OCI-LY3 (cell line): ENCODE data around the gene ANAPC15.

Experiments
- H2AFZ ChIP-seq: fragments of 200-600, 300-600 bp; shearing (Covaris generic); 2 replicates; pipeline ENCODE4 v1.6.0; 2014; ENCODE audit warnings: antibody characterized with exemption, low read depth, low read length
- H3K27ac ChIP-seq: fragments of 200-600, 300-600 bp; sonication (generic); 2 replicates; pipeline ENCODE4 v1.5.1; 2014; ENCODE audit warnings: mild to moderate bottlenecking, low read length, moderate library complexity, mixed read lengths
- H3K27me3 ChIP-seq: fragments of 200-600, 300-600 bp; sonication (generic); 2 replicates; pipeline ENCODE4 v1.6.1; 2014; ENCODE audit warnings: low read depth, low read length, mixed read lengths
- H3K36me3 ChIP-seq: fragments of 200-600, 300-600 bp; sonication (generic); replicated peaks from 2 replicates; pipeline ENCODE3; 2014; ENCODE audit warnings: low read depth, low read length, mixed read lengths
- H3K4me1 ChIP-seq: fragments of 300-600, 200-600 bp; sonication (generic); 2 replicates; pipeline ENCODE4 v1.6.1; 2014; ENCODE audit warnings: low read length, mixed read lengths
- H3K4me2 ChIP-seq: fragments of 200-600, 300-600 bp; sonication (generic); 2 replicates; pipeline ENCODE4 v1.6.1; 2014; ENCODE audit warnings: low read length, mixed read lengths
- H3K4me3 ChIP-seq: fragments of 300-600, 200-600 bp; sonication (generic); 2 replicates; pipeline ENCODE4 v1.5.1; 2014; ENCODE audit warnings: antibody characterized with exemption, mild to moderate bottlenecking, low read length, moderate library complexity
- H3K79me2 ChIP-seq: fragments of 300-600, 200-600 bp; shearing (Covaris generic); 2 replicates; pipeline ENCODE4 v1.6.1; 2014; ENCODE audit warnings: mild to moderate bottlenecking, low read length, mixed read lengths
- H3K9ac ChIP-seq: fragments of 300-600, 200-600 bp; shearing (Covaris generic); 2 replicates; pipeline ENCODE4 v1.6.0; 2014; ENCODE audit warnings: mild to moderate bottlenecking, low read length, moderate library complexity
- H3K9me3 ChIP-seq: fragments of 200-600, 300-600 bp; shearing (Covaris generic); 2 replicates; pipeline ENCODE4 v1.6.1; 2014; ENCODE audit warnings: low read length, mixed read lengths; ENCODE audit not compliant: insufficient read depth
- H4K20me1 ChIP-seq: fragments of 200-600, 300-600 bp; sonication (generic); 2 replicates; pipeline ENCODE4 v1.6.1; 2016; ENCODE audit warnings: low read length, mixed read lengths; ENCODE audit not compliant: insufficient read depth
- EZH2phosphoT487 ChIP-seq: fragments of 200-600 bp; shearing (Covaris generic); IDR thresholded peaks from 2 replicates; pipeline ENCODE4 v1.6.1; 2018; ENCODE audit warnings: antibody characterized with exemption, mixed run types, low read depth
- TF ChIP-seq, protein P1 (sequence below): fragments of 200-600, 300-600 bp; sonication (generic); IDR thresholded peaks from 2 replicates; pipeline ENCODE4 v1.5.1; 2014; ENCODE audit warnings: antibody characterized with exemption, low read length, low read depth

Gene ANAPC15

DNA sequence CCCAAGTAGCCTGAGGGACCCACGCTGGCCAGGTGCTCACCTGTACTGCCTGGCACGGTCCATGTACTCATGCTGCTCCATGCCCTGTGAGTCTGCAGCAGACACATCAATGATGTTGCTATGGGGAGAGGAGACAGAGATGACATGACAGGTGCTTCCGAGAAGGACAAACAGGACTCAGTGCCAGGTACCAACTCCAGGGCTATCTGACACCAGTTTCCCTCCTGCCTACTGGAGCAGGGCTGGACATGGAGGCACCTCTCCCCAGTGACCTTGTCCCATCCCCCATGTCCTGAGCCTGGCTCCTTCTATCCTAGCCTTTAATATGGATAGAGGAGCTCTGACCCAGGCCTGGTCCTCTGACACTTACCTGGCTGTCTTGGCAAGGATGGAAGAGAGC lies 13.8 kb downstream of the ANAPC15 start:
- Histone ChIP-seq H3K9me3 (no peaks in the 10 kb centered on the region), H3K79me2 (peaks cover 39% of the 10 kb centered on the region), H3K9ac (no peak overlapping the region), H3K27ac (no peak overlapping the region), H3K36me3 (peaks cover 42% of the 10 kb centered on the region), H4K20me1 (no peaks in the 10 kb centered on the region), H3K4me3 (no peak overlapping the region), H2AFZ (no peak overlapping the region), H3K4me1 (peaks cover 17% of the 10 kb centered on the region), H3K27me3 (no peaks in the 10 kb centered on the region), H3K4me2 (no peak overlapping the region)
- TF ChIP-seq, protein P1, sequence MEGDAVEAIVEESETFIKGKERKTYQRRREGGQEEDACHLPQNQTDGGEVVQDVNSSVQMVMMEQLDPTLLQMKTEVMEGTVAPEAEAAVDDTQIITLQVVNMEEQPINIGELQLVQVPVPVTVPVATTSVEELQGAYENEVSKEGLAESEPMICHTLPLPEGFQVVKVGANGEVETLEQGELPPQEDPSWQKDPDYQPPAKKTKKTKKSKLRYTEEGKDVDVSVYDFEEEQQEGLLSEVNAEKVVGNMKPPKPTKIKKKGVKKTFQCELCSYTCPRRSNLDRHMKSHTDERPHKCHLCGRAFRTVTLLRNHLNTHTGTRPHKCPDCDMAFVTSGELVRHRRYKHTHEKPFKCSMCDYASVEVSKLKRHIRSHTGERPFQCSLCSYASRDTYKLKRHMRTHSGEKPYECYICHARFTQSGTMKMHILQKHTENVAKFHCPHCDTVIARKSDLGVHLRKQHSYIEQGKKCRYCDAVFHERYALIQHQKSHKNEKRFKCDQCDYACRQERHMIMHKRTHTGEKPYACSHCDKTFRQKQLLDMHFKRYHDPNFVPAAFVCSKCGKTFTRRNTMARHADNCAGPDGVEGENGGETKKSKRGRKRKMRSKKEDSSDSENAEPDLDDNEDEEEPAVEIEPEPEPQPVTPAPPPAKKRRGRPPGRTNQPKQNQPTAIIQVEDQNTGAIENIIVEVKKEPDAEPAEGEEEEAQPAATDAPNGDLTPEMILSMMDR = no peak
- no peak for TF ChIP-seq EZH2phosphoT487

DNA sequence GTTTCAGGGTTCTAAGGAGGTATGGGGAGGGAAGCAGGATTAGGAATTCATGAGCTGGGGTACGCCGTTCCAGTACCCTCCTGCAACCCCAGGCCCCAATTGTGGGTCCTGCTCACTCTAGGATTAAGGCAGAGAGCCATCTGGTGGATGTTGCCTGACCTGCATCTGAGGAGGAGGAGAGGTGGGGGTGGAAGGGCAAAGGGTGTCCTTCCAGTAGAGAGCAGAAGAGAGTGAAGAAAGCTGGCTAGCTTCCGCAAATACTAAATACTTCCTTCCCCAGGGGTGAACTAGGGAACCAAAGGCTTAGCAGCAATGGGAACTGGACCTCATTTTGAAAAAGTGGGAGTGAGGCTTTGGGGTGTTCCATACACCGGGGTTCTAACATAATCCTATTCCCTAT lies 21.2 kb downstream of the ANAPC15 start:
- H3K27ac ChIP-seq = 0 out of 2 replicates have a peak overlapping the region, but pooled peaks have one; percentile 7

DNA sequence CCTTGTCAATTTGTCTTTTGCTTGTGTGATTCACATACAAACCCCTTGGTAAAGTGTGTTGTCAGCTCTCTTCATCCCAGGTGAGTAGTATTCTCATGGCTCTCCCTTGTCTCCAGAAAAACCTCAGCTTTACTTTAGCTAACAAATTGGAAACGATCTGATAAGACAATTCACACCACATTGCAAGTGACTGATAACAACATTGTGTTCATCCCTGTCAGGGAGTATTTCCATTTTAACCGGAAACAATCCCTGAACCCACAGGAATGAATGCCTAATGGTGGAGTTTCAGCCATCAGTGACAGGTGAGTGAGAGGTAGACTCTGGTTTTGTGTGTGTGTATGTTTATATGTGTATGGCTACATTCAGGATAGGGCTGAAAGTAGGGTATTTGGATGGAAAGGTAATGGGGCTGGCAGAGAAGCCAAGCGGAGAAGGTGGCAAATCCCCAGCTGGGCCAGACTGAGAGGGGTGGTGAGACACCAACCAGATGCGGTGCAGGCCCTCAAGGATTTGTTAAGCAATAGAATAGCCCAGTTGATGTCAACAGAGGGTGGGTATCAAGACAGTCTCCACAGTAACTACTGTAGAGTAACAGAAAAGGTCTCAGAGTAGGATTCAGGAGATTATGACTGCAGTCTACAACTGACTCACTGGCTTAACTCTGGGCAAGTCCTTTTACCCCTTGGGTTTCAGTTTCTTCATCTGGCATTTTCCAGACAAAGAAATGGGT lies 24.3 kb downstream of the ANAPC15 start:
- Histone ChIP-seq H3K9me3 (no peaks in the 10 kb centered on the region), H3K9ac (no peak overlapping the region), H4K20me1 (no peaks in the 10 kb centered on the region), H3K4me3 (no peak overlapping the region), H2AFZ (no peak overlapping the region), H3K79me2 (no peaks in the 10 kb centered on the region), H3K27ac (no peak overlapping the region), H3K27me3 (no peaks in the 10 kb centered on the region), H3K4me2 (no peak overlapping the region), H3K4me1 (peaks cover 4% of the 10 kb centered on the region; the same call in 1 of the 2 replicates), H3K36me3 (peaks cover 18% of the 10 kb centered on the region)
- TF ChIP-seq, protein P1 = no peak
- no peak for TF ChIP-seq EZH2phosphoT487

More for the DNA sequence above, 21.2 kb downstream of the ANAPC15 start:
- H3K9me3 ChIP-seq = no peaks in the 10 kb centered on the region
- no peaks in the 10 kb centered on the region for H4K20me1 ChIP-seq
- no peak overlapping the region for H3K9ac ChIP-seq
- TF ChIP-seq EZH2phosphoT487 = no peak
- TF ChIP-seq, protein P1 = peak; percentile 96
- H3K4me2 ChIP-seq = no peak overlapping the region
- no peaks in the 10 kb centered on the region for H3K27me3 ChIP-seq
- no peak overlapping the region for H3K4me3 ChIP-seq
- H3K79me2 ChIP-seq = no peaks in the 10 kb centered on the region
- H3K36me3 ChIP-seq = peaks cover 34% of the 10 kb centered on the region
- peaks cover 4% of the 10 kb centered on the region; the same call in 1 of the 2 replicates for H3K4me1 ChIP-seq
- H2AFZ ChIP-seq = no peak overlapping the region

DNA sequence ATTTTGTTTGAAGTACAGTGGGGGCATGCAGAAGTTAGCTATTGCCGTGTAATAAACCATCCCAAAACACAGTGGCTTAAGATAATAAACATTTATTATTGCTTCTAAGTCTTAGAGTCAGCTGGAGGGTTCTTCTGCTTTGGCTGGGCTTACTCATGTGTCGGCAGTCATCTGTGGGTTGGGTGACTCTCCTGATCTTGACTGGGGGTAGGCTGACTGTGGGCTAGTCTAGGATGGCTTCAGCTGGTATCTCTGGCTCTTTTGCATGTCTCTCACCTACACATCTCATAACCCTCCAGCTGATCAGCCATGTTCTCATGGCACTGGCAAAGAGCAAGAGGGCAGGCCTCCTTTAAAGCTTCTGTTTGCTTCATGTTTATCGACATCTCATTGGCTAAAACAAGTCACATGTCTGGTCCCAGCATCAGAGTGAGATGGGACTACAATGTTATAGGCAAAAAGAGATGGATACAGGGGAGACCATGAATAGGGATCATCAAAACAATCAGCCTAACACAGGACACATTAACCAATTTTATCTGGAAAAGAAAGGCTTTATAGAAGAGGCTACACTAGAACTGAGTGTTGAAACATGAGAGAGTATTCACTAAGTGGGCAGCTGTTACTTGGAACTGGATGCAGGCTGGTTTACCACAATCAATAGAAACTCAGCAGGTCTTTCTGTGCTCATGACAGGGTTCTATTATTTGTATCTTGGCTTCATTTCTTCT lies 26.7 kb downstream of the ANAPC15 start:
- no peaks in the 10 kb centered on the region for H3K27me3 ChIP-seq
- H3K36me3 ChIP-seq = peaks cover 18% of the 10 kb centered on the region
- no peak overlapping the region for H3K27ac ChIP-seq
- peaks cover 10% of the 10 kb centered on the region for H3K4me1 ChIP-seq
- H3K4me3 ChIP-seq = no peak overlapping the region
- no peak overlapping the region for H3K9ac ChIP-seq
- H2AFZ ChIP-seq = no peak overlapping the region
- H3K79me2 ChIP-seq = no peaks in the 10 kb centered on the region
- H3K9me3 ChIP-seq = no peaks in the 10 kb centered on the region
- no peak for TF ChIP-seq EZH2phosphoT487
- TF ChIP-seq, protein P1 = no peak
- no peak overlapping the region for H3K4me2 ChIP-seq
- no peaks in the 10 kb centered on the region for H4K20me1 ChIP-seq
